Tibial nerve (tissue), 4 donors: ENCODE results near the gene ARHGEF4. TPM values are rescaled to one million over a fixed set of nuclear protein-coding genes. Genes with fewer than 3 reads are reported as not detected.

Source experiments
- DNase-seq, 2 donors: peaks; one replicate each; pipeline ENCODE4 v3.0.0-alpha.2; 2019; ENCODE audit warnings: low spot score in 2 of 2
- H3K27ac ChIP-seq, 4 donors: fragments of 200-600 bp; sonication (generic) in 3 of 4; one replicate each; pipeline ENCODE4 v1.5.1; 2017 to 2019; ENCODE audit warnings: mild to moderate bottlenecking in 1 of 4
- H3K27me3 ChIP-seq, 2 donors: fragments of 200-600 bp; sonication (generic) in 1 of 2; one replicate each; pipeline versions ENCODE4 v1.5.1 to v1.6.0; 2017 to 2019
- H3K36me3 ChIP-seq, 3 donors: fragments of 200-600 bp; sonication (generic); one replicate each; pipeline ENCODE4 v1.5.1; 2018 to 2019
- H3K4me1 ChIP-seq, 4 donors: fragments of 200-600 bp; sonication (generic) in 3 of 4; one replicate each; pipeline ENCODE4 v1.5.1; 2017 to 2019
- H3K4me3 ChIP-seq, 4 donors: fragments of 200-600 bp; sonication (generic) in 3 of 4; one replicate each; pipeline ENCODE4 v1.5.1; 2017 to 2019; ENCODE audit warnings: mild to moderate bottlenecking in 1 of 4, moderate library complexity in 1 of 4
- H3K9me3 ChIP-seq, 4 donors: fragments of 200-600 bp; sonication (generic) in 3 of 4; one replicate each; pipeline ENCODE4 v1.5.1; 2017 to 2019
- EP300 ChIP-seq, 2 donors: sonication (generic); formaldehyde crosslinking; IDR thresholded peaks; one replicate each; pipeline ENCODE4 v1.6.1; 2017; ENCODE audit warnings: antibody characterized with exemption in 2 of 2, mild to moderate bottlenecking in 1 of 2
- POLR2A ChIP-seq, 2 donors: fragments of 450-650 bp; IDR thresholded peaks; one replicate each; pipeline ENCODE4 v1.6.1; 2017; ENCODE audit warnings: antibody characterized with exemption in 2 of 2, mild to moderate bottlenecking in 2 of 2, moderate library complexity in 2 of 2
- WGBS, 2 donors: methylation state at CpG; one replicate each; pipeline ENCODE4 v1.1.5; 2018; 5-methylcytosine and 5-hydroxymethylcytosine counted together
- total RNA-seq, 4 donors: library from RNA; depleted of rRNA; stranded (reverse); fragments of >200 nt; gene quantifications; one replicate each; pipeline ENCODE4 v1.1.0, GENCODE V29; 2016
- TF ChIP-seq, protein P1 (sequence below), 5 experiments: fragments of 200-600 bp in 3 of 5; fragments of 450-650 bp in 2 of 5; sonication (generic) in 3 of 5; IDR thresholded peaks; one replicate each; pipeline ENCODE4 v1.5.1; 2016 to 2019; ENCODE audit warnings: antibody characterized with exemption in 5 of 5, mild to moderate bottlenecking in 3 of 5, moderate library complexity in 2 of 5

Gene ARHGEF4
- total RNA-seq, 4 donors from 2014 or later: 16.3 to 50.7 (median 23.3) TPM

DNA sequence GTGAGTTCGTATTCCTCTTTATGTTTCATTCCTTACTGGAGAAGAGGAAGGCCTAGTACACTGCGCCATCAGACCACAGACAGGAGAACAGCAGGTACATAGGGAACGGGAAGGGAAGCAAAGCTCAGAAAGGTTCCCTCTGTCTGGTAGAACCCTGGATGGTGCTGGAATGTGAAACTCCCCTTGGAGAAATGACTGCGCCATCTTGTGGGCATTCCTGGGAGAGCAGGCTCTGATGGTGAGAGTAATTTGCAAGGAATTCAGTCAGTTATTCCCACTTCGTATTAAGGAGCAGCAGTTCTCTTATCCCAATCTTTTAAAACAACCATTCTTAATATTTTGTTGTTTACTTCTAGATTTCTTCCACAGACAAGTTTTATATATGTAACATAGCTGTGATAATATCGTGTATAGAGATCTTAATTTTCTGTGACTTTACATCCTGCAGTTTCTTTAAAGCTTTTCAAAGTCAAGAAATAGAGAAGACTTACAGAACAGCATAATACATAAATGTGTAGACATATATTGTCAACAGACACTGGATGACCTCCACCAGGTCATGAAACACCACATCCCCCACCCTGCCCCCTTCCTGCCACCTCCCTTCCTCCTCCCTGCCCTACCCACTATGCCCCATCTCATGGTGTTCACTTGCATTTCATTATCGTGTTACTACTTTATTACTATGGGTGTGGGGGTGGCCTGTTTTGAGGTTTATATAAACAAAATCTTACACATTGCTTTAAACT lies 83.9 kb downstream of the ARHGEF4 start:
- no peaks in the 10 kb centered on the region for H3K9me3 ChIP-seq
- H3K36me3 ChIP-seq: no peaks in the 10 kb centered on the region
- no peaks in the 10 kb centered on the region for H3K27me3 ChIP-seq
- H3K4me1 ChIP-seq: no peaks in the 10 kb centered on the region
- H3K4me3 ChIP-seq: no peak overlapping the region
- 41 to 46% methylated on average over 7 of the region's 7 CpGs for WGBS, 2 donors
- peak; percentile 60 to 73 for DNase-seq
- TF ChIP-seq, protein P1, sequence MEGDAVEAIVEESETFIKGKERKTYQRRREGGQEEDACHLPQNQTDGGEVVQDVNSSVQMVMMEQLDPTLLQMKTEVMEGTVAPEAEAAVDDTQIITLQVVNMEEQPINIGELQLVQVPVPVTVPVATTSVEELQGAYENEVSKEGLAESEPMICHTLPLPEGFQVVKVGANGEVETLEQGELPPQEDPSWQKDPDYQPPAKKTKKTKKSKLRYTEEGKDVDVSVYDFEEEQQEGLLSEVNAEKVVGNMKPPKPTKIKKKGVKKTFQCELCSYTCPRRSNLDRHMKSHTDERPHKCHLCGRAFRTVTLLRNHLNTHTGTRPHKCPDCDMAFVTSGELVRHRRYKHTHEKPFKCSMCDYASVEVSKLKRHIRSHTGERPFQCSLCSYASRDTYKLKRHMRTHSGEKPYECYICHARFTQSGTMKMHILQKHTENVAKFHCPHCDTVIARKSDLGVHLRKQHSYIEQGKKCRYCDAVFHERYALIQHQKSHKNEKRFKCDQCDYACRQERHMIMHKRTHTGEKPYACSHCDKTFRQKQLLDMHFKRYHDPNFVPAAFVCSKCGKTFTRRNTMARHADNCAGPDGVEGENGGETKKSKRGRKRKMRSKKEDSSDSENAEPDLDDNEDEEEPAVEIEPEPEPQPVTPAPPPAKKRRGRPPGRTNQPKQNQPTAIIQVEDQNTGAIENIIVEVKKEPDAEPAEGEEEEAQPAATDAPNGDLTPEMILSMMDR (IDR thresholded peaks at IDR 0.05): peak; percentile 63 to 77 (median 70)
- no peak for TF ChIP-seq POLR2A (IDR thresholded peaks at IDR 0.05)
- TF ChIP-seq EP300 (IDR thresholded peaks at IDR 0.05): no peak
- no peak overlapping the region for H3K27ac ChIP-seq

DNA sequence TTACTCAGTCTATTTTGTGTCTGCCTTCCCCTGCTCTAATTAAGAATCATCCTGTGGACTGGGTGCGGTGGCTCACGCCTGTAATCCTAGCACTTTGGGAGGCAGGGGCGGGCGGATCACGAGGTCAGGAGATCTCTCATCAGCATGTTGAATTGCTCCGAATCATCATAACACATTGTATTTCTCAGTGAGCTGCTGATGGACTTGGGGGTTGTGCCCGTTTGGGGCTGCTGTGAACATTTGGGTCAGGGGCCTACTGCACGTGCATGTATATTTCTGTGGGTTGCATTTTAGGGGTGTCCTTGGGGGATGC lies 84.4 kb downstream of the ARHGEF4 start:
- Histone ChIP-seq H3K9me3 (no peaks in the 10 kb centered on the region), H3K4me1 (no peaks in the 10 kb centered on the region), H3K27ac (no peak overlapping the region), H3K27me3 (no peaks in the 10 kb centered on the region), H3K4me3 (no peak overlapping the region), H3K36me3 (no peaks in the 10 kb centered on the region)
- no peak for DNase-seq
- WGBS, 2 donors: 86 to 88% methylated on average over 8 of the region's 8 CpGs
- TF ChIP-seq, protein P1 (IDR thresholded peaks at IDR 0.05): no peak
- TF ChIP-seq POLR2A (IDR thresholded peaks at IDR 0.05) (no peak), EP300 (IDR thresholded peaks at IDR 0.05) (no peak)

DNA sequence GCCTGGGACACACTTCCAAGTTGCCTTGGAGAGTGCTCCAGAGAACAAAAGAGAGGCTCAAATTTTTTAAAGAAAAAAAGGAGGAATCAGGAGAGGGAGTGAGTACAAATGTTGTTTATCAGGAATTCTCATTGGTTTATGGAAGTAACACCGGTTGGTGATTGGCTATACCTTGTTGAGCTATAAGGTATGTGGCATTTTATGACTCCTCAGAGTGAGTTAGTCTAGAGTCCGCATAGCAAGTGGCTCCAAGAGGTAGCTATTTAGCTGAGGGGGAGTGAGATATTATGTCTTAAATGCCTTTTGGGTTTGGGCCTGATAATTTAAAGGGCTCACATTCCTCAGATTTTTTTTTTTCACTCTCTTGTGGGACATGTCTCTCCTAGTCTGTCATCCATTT lies 85.7 kb downstream of the ARHGEF4 start:
- no peak for DNase-seq
- Histone ChIP-seq H3K9me3 (peaks cover 0 to 6% (median 0%) of the 10 kb centered on the region in 4 donors), H3K4me3 (no peak overlapping the region), H3K27me3 (no peaks in the 10 kb centered on the region), H3K4me1 (no peaks in the 10 kb centered on the region), H3K36me3 (no peaks in the 10 kb centered on the region), H3K27ac (no peak overlapping the region)
- no peak for TF ChIP-seq POLR2A (IDR thresholded peaks at IDR 0.05)
- no peak for TF ChIP-seq EP300 (IDR thresholded peaks at IDR 0.05)
- TF ChIP-seq, protein P1 (IDR thresholded peaks at IDR 0.05): no peak
- WGBS, 2 donors: 76 to 83% methylated on average over 2 of the region's 2 CpGs

DNA sequence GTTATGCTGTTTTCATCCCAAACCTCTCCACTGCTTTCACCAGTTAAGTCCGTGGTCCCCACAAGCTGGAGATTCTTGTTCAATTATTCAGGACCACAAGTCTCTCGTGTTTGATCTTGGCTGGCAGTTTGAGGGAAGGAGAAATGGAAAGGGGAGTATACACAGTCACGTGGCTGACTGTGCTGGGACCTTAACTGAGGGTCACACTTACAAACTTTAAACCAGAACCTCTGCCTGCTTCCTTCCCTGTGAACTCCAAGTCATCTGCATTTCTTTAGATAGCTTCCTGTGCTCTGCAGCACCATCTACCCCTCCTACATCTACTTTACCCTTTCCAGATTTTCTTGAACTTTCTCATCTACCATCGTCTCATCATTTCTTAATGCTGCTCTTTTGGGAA lies 91.7 kb downstream of the ARHGEF4 start:
- H3K36me3 ChIP-seq: no peaks in the 10 kb centered on the region
- no peak for DNase-seq
- no peak overlapping the region for H3K4me3 ChIP-seq
- TF ChIP-seq, protein P1 (IDR thresholded peaks at IDR 0.05): no peak
- TF ChIP-seq POLR2A (IDR thresholded peaks at IDR 0.05): no peak
- TF ChIP-seq EP300 (IDR thresholded peaks at IDR 0.05): no peak
- 57 to 61% methylated on average over 4 of the region's 4 CpGs for WGBS, 2 donors
- H3K27me3 ChIP-seq: no peaks in the 10 kb centered on the region
- no peaks in the 10 kb centered on the region for H3K4me1 ChIP-seq
- no peak overlapping the region for H3K27ac ChIP-seq
- peaks cover 0 to 22% (median 2%) of the 10 kb centered on the region in 4 donors for H3K9me3 ChIP-seq

DNA sequence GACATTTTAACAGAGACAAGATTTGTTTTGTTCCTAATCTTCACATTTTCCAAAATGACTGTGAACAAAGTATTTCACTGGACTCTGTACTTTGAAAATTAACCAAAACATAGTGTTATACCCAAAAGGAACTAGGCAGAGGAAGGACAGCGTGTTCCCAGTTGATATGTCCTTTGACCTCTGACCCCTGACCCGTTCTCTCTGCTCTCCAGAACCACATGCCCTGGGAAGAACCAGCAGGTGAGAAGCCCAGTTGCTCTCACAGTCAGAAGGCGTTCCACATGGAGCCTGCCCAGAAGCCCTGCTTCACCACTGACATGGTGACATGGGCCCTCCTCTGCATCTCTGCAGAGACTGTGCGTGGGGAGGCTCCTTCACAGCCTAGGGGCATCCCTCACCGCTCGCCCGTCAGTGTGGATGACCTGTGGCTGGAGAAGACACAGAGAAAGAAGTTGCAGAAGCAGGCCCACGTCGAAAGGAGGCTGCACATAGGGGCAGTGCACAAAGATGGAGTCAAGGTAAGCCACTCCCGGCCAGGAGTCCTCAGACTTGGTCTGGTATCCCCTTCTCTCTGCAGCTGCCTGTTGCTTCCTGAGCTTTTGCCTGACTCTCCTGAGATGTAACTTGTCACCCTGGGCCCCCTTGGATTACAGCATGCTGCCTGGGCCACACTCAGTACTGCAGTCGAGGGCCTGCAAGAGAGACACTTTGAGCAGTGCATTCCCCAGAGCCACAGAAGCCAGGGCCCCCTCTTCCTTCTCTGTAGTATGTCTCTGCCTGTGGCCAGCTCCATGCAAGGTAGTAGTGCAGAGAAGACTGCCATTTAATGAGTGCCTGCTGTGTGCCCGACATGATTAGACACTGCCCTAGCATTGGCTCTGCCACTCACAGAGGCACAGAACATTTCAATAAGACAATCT lies 94.3 kb downstream of the ARHGEF4 start:
- Histone ChIP-seq H3K4me1 (no peaks in the 10 kb centered on the region), H3K27me3 (no peaks in the 10 kb centered on the region), H3K9me3 (peaks cover 0 to 28% (median 2%) of the 10 kb centered on the region in 4 donors), H3K27ac (no peak overlapping the region), H3K4me3 (no peak overlapping the region), H3K36me3 (no peaks in the 10 kb centered on the region)
- TF ChIP-seq, protein P1 (IDR thresholded peaks at IDR 0.05): no peak
- TF ChIP-seq EP300 (IDR thresholded peaks at IDR 0.05) (no peak), POLR2A (IDR thresholded peaks at IDR 0.05) (no peak)
- no peak for DNase-seq
- 79 to 89% methylated on average over 12 of the region's 12 CpGs for WGBS, 2 donors
